Lower leg skin (tissue), 4 donors: ENCODE measurements around the gene GCHFR. TPM values are rescaled to one million over a fixed set of nuclear protein-coding genes. Genes with fewer than 3 reads are reported as not detected.

Experiments
- DNase-seq, 2 donors: peaks; one replicate each; pipeline ENCODE4 v3.0.0-alpha.2; 2019; ENCODE audit warnings: low spot score in 2 of 2
- H3K4me3 ChIP-seq: fragments of 200-600 bp; sonication (generic); 2 replicates; pipeline ENCODE4 v1.5.1; 2017; ENCODE audit warnings: mild to moderate bottlenecking, low read depth; ENCODE audit not compliant: poor library complexity, severe bottlenecking
- CTCF ChIP-seq, 3 donors: fragments of 450-650 bp; IDR thresholded peaks; one replicate each; pipeline ENCODE4 v1.5.1; 2016; ENCODE audit warnings: antibody characterized with exemption in 3 of 3, mild to moderate bottlenecking in 3 of 3, moderate library complexity in 2 of 3
- POLR2A ChIP-seq, 2 donors: fragments of 450-650 bp; IDR thresholded peaks; one replicate each; pipeline ENCODE4 v1.6.1; 2016 to 2017; ENCODE audit warnings: antibody characterized with exemption in 2 of 2, mild to moderate bottlenecking in 1 of 2, moderate library complexity in 1 of 2
- WGBS, 2 donors: methylation state at CpG; one replicate each; pipeline ENCODE4 v1.1.5; 2018; 5-methylcytosine and 5-hydroxymethylcytosine counted together
- intact Hi-C: fragments of 100-400 bp; cut with DNase I; formaldehyde crosslinking; loops from one replicate; pipeline ENCODE4 v1.15.0; 2023; ENCODE audit warnings: low total_unique reads
- total RNA-seq, 4 donors: library from RNA; depleted of rRNA; stranded (reverse); fragments of >200 nt; gene quantifications; one replicate each; pipeline ENCODE4 v1.1.0, GENCODE V29; 2016

GCHFR gene
- total RNA-seq, 4 donors from 2014 or later = 59.8 to 97.7 (median 88.6) TPM

DNA sequence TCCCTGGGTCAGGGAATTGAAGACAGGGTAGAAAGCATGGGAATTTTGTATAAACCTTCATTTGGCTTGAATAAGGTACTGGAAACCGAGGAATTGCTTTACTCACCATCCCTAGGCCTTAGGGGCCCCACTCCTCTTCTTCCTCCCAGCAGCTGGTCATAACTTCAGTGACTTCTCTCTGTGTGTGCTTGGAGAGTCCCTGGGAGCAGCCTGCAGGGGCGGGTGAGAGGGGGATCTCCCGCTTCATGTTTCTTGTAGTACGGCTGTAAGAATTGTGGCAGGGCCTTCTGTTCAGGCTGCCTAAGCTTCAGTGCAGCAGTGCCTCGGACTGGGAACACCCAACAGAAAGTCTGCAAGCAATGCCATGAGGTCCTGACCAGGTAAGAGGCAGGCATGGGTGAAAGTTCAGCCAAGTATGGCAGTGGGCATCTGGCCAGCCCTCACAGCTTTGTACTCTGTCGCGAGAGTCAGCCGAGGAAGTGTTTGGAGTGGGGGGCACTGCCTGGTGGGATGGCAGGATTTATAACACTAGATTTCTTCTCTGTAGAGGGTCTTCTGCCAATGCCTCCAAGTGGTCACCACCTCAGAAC, 45.1 kb downstream of the GCHFR start:
- WGBS, 2 donors = 72 to 78% methylated on average over 8 of the region's 8 CpGs
- no peak for DNase-seq
- no peak for TF ChIP-seq CTCF (IDR thresholded peaks at IDR 0.05)
- TF ChIP-seq POLR2A (IDR thresholded peaks at IDR 0.05) = no peak
- intact Hi-C loops = no loop called here
- no peak overlapping the region for H3K4me3 ChIP-seq

- intact Hi-C loops = no loop called here
- H3K4me3 ChIP-seq = no peak overlapping the region
- no peak for TF ChIP-seq POLR2A (IDR thresholded peaks at IDR 0.05)
- TF ChIP-seq CTCF (IDR thresholded peaks at IDR 0.05) = no peak
- no peak for DNase-seq
- 88 to 96% methylated on average over 12 of the region's 12 CpGs for WGBS, 2 donors
These were observed 49.0 kb downstream of the GCHFR start for GRCh38 chr15:40812721-40813425.

- intact Hi-C loops = no loop called here
- no peak overlapping the region for H3K4me3 ChIP-seq
- WGBS, 2 donors = 75 to 78% methylated on average over 4 of the region's 4 CpGs
- DNase-seq = no peak
- TF ChIP-seq POLR2A (IDR thresholded peaks at IDR 0.05) = no peak
- no peak for TF ChIP-seq CTCF (IDR thresholded peaks at IDR 0.05)
These were observed 51.3 kb downstream of the GCHFR start for GRCh38 chr15:40815042-40815698.

Other genes with a start within 250 kb of the GCHFR start
- gene CCDC32, start 199.0 kb upstream of the GCHFR start, total RNA-seq = 10 to 100 TPM in 3 of 4 donors, 1 to 10 TPM in 1; 9.4 to 30.6 (median 20.6) TPM
- 10 to 100 TPM in 3 of 4 donors, 1 to 10 TPM in 1; 7.3 to 14.3 (median 12.2) TPM for gene RPUSD2, start 194.8 kb upstream of the GCHFR start, total RNA-seq
- 1 to 10 TPM in 2 of 4 donors, under 1 TPM in 2; 0.69 to 2.7 (median 1.3) TPM for gene KNL1, start 169.8 kb upstream of the GCHFR start, total RNA-seq
- gene RAD51, start 68.9 kb upstream of the GCHFR start, total RNA-seq = 1 to 10 TPM in 1 of 4 donors, under 1 TPM in 3; 0.46 to 1.4 (median 0.68) TPM
- gene RMDN3, start 8.8 kb upstream of the GCHFR start, total RNA-seq = 10 to 100 TPM; 19.1 to 40.2 (median 32.3) TPM
- 10 to 100 TPM; 31.2 to 58.4 (median 40.2) TPM for gene C15orf62, start 5.9 kb downstream of the GCHFR start, total RNA-seq
- gene ZFYVE19, start 43.0 kb downstream of the GCHFR start, total RNA-seq = 10 to 100 TPM; 30.9 to 65.7 (median 35.4) TPM
- 10 to 100 TPM; 16.5 to 53.1 (median 29.3) TPM for gene DNAJC17, start 43.4 kb downstream of the GCHFR start, total RNA-seq
- 1 to 10 TPM in 2 of 4 donors, under 1 TPM in 1, not detected in 1; 0.65 to 4.8 (median 2.4) TPM for gene PPP1R14D, start 64.6 kb downstream of the GCHFR start, total RNA-seq
- 100 to 1,000 TPM; 428 to 515 (median 502) TPM for gene SPINT1, start 80.0 kb downstream of the GCHFR start, total RNA-seq
- 100 to 1,000 TPM in 1 of 4 donors, 10 to 100 TPM in 3; 78.5 to 111 (median 95.9) TPM for gene RHOV, start 110.2 kb downstream of the GCHFR start, total RNA-seq
- 10 to 100 TPM; 15.4 to 29.9 (median 25.7) TPM for gene VPS18, start 130.4 kb downstream of the GCHFR start, total RNA-seq
- gene DLL4, start 165.3 kb downstream of the GCHFR start, total RNA-seq = 1 to 10 TPM; 4.0 to 8.3 (median 5.1) TPM
- gene CHAC1, start 189.4 kb downstream of the GCHFR start, total RNA-seq = 10 to 100 TPM in 1 of 4 donors, 1 to 10 TPM in 1, under 1 TPM in 1, not detected in 1; 0.81 to 13.6 (median 4.4) TPM